ENCODE results near the gene FXYD2. TPM values are rescaled to one million over a fixed set of nuclear protein-coding genes. Genes with fewer than 3 reads are reported as not detected.

FXYD2 gene
- total and polyA plus RNA-seq, 2 of the 13 experiments (the other 11 are each of a cell fraction or from before 2014, with no cell fraction given): 45.9 to 106 TPM

- CTCF ChIA-PET (ENCODE audit: low intra/inter-chr PET ratio, low total read pairs): interaction anchor here (2.1 to 3.8 kb wide), 3 partner anchors 9 to 365 kb away, joined by 6 to 42 read pairs (median 21); no protein-coding TSS in a partner anchor
- Histone ChIP-seq H3K4me3 (replicated peaks in 1 of 3; ENCODE audit: insufficient read depth in 1 of 3, low read depth in 2 of 3, low read length in 3 of 3) (no peak overlapping the region), H3K27ac (ENCODE audit: extremely low read length, insufficient read depth, low read length) (no peak overlapping the region), H4K20me1 (ENCODE audit: insufficient read depth, low read length) (no peaks in the 10 kb centered on the region), H3K79me2 (ENCODE audit: insufficient read depth, low read length) (no peaks in the 10 kb centered on the region), H3K27me3 (ENCODE audit: control insufficient read depth in 1 of 2, insufficient read depth in 2 of 2, low read length in 2 of 2) (no peaks in the 10 kb centered on the region; a peak in 1 of 5 replicates), H3K36me3 (replicated peaks in 1 of 2; ENCODE audit: control insufficient read depth in 1 of 2, insufficient read depth in 2 of 2, low read length in 2 of 2) (no peaks in the 10 kb centered on the region), H3K9ac (ENCODE audit: insufficient read depth, low read depth, low read length) (no peak overlapping the region), H3K9me3 (ENCODE audit: low read length) (no peaks in the 10 kb centered on the region), H3K4me1 (ENCODE audit: insufficient read depth, low read length) (no peaks in the 10 kb centered on the region), H2AFZ (ENCODE audit: low read length) (no peak overlapping the region), H3K4me2 (ENCODE audit: low read depth, low read length) (no peak overlapping the region)
- no TSS peak for BruUV-seq (replicated peaks)
- FAIRE-seq: no peak
- no peak for DNase-seq (ENCODE audit: low spot score)
- 60% methylated on average over 12 of the region's 12 CpGs for WGBS (ENCODE audit: low lambda C conversion rate)
- POLR2A ChIA-PET: no interaction called here
- in situ Hi-C loops (cut with HindIII; ENCODE audit: extremely low pct_ligation_motif_present, low pct_unique_long_range_greater_than_20kb) (loop anchor here (5.0 kb wide), 1 partner anchor 366 kb away; no protein-coding TSS in a partner anchor), intact Hi-C loops (cut with micrococcal nuclease; ENCODE audit: unreplicated experiment) (loop anchor here (1.0 kb wide), 1 partner anchor 382 kb away; no protein-coding TSS in a partner anchor)
- TF ChIP-seq HDAC6 (IDR thresholded peaks at IDR 0.05; ENCODE audit: low read depth, low read length) (no peak), ZNF629 (CRISPR knock-in tag; conservative IDR thresholded peaks at IDR 0.05) (peak; percentile 64; the same call in 1 of the 2 replicates)
- no peak for ATAC-seq
Measured at GRCh38 chr11:117808784-117809183, 15.8 kb downstream of the FXYD2 start.

DNA sequence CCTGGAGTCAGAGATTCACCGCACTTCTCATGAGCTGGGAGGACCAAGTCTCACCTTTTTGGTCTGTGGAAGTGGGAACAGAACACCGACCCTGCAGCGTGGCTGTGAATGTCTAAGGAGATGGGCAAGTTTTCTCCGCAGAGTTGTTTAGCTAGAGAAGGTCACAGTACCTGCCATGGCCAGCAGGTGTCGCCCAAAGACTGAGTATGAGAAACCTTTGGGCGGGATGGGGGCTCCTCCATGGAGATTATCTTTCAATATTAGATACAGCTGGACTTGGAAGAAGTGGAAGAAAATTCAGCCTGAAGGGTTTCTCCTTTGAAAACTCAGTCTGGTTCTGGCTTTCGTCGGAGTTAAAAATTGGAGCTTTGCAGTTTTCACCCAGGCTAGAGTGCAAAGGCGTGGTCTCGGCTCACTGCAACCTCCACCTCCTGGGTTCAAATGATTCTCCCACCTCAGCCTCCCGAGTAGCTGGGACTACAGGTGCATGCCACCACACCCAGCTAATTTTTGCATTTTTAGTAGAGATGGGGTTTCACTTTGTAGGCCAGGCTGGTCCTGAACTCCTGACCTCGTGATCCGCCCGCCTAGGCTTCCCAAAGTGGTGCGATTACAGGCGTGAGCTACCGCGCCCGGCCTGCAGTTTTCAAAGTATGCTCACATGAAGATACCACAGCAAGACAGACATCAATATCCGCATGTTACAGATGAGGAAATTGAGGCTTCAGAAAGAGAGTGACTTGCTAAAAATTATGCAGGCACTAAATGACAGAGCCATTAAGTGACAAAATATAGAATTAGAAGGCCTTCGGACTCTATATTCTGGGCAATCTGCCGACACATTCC is 16.8 kb downstream of the FXYD2 start:
- Histone ChIP-seq H3K4me1 (ENCODE audit: insufficient read depth, low read length) (no peaks in the 10 kb centered on the region), H3K9me3 (ENCODE audit: low read length) (no peaks in the 10 kb centered on the region), H3K4me2 (ENCODE audit: low read depth, low read length) (no peak overlapping the region), H3K79me2 (ENCODE audit: insufficient read depth, low read length) (no peaks in the 10 kb centered on the region), H3K4me3 (replicated peaks in 1 of 3; ENCODE audit: insufficient read depth in 1 of 3, low read depth in 2 of 3, low read length in 3 of 3) (no peak overlapping the region), H3K36me3 (replicated peaks in 1 of 2; ENCODE audit: control insufficient read depth in 1 of 2, insufficient read depth in 2 of 2, low read length in 2 of 2) (no peaks in the 10 kb centered on the region), H3K9ac (ENCODE audit: insufficient read depth, low read depth, low read length) (no peak overlapping the region), H3K27me3 (ENCODE audit: control insufficient read depth in 1 of 2, insufficient read depth in 2 of 2, low read length in 2 of 2) (no peaks in the 10 kb centered on the region; a peak in 1 of 5 replicates), H4K20me1 (ENCODE audit: insufficient read depth, low read length) (no peaks in the 10 kb centered on the region), H2AFZ (ENCODE audit: low read length) (no peak overlapping the region), H3K27ac (ENCODE audit: extremely low read length, insufficient read depth, low read length) (no peak overlapping the region)
- TF ChIP-seq RAD21 (CRISPR knock-in tag; IDR thresholded peaks at IDR 0.05) (peak; percentile 57; the same call in 1 of the 2 replicates), CTCF (CRISPR knock-in tag; IDR thresholded peaks at IDR 0.05) (peak; percentile 80), SMC3 (IDR thresholded peaks at IDR 0.05; ENCODE audit: low read length) (peak; percentile 67), ZNF143 (CRISPR knock-in tag; IDR thresholded peaks at IDR 0.05) (no peak), STAG1 (CRISPR knock-in tag; IDR thresholded peaks at IDR 0.05) (peak; percentile 77)
- in situ Hi-C loops (cut with HindIII; ENCODE audit: extremely low pct_ligation_motif_present, low pct_unique_long_range_greater_than_20kb): loop anchor here (5.0 kb wide), 1 partner anchor 365 kb away; no protein-coding TSS in a partner anchor
- FAIRE-seq (peak; percentile 68), ATAC-seq (peak; percentile 56), DNase-seq (ENCODE audit: low spot score) (no peak)
- POLR2A ChIA-PET: interaction anchor here (1.0 to 1.5 kb wide), 2 partner anchors 10 to 139 kb away, joined by 3 read pairs; no protein-coding TSS in a partner anchor
- WGBS (ENCODE audit: low lambda C conversion rate): 51% methylated on average over 20 of the region's 22 CpGs
- intact Hi-C loops (cut with micrococcal nuclease; ENCODE audit: unreplicated experiment): no loop called here
- no TSS peak for BruUV-seq (replicated peaks)
- CTCF ChIA-PET (ENCODE audit: low intra/inter-chr PET ratio, low total read pairs): interaction anchor here (2.1 to 3.8 kb wide), 4 partner anchors 10 to 364 kb away, joined by 6 to 42 read pairs (median 16); no protein-coding TSS in a partner anchor

Data from HepG2 (cell line).